Activated T-helper 17 cell treated with anti-CD3 and anti-CD28 coated beads, Interleukin-2, amount 50 U/mL, for 72 hours (primary cell): ENCODE measurements around the gene PAPLN. TPM values are rescaled to one million over a fixed set of nuclear protein-coding genes. Genes with fewer than 3 reads are reported as not detected.

Experiments
- ATAC-seq: fragments of 150-1000 bp; cut with Tn5 transposase; replicated peaks from 2 replicates; pipeline ENCODE4 v1.10.0; 2021; ENCODE audit warnings: mild to moderate bottlenecking, moderate library complexity
- H3K27ac Mint-ChIP-seq: one replicate; pipeline ENCODE4 v1.8.0; 2022; ENCODE audit warnings: mixed read lengths
- H3K27me3 Mint-ChIP-seq: one replicate; pipeline ENCODE4 v1.8.0; 2022; ENCODE audit warnings: mixed read lengths
- H3K36me3 Mint-ChIP-seq: one replicate; pipeline ENCODE4 v1.8.0; 2022; ENCODE audit warnings: low read depth, mild to moderate bottlenecking, mixed read lengths
- H3K4me1 Mint-ChIP-seq: one replicate; pipeline ENCODE4 v1.8.0; 2022; ENCODE audit warnings: mixed read lengths
- H3K4me3 Mint-ChIP-seq: one replicate; pipeline ENCODE4 v1.8.0; 2022; ENCODE audit warnings: mild to moderate bottlenecking, mixed read lengths
- H3K9me3 Mint-ChIP-seq: one replicate; pipeline ENCODE4 v1.8.0; 2022; ENCODE audit warnings: mixed read lengths
- total RNA-seq, 2 donors: library from RNA; stranded (reverse); gene quantifications; one replicate each; pipeline ENCODE4 v1.2.3, GENCODE V29; 2022

Gene PAPLN
- total RNA-seq, 2 donors from 2014 or later: 0.19 to 1.1 TPM

DNA sequence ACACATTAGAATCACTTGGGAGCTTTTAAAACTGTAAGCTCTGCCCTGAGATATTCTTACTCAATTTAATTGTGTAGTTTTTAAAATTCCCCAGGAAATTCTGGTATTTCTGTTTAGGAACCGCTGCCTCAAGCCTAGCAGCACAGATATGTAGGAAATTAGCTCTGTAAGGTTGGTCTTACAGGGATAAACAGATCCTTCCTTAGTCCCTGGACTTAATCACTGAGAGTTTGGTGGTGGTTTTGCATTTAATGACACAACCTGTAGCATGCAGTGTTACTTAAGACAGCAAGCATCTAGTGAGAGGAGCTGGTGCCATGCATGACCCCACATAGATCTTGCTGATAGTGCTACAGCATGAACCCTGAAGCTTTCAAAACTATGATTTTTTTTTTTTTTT lies 19.9 kb upstream of the PAPLN start:
- H3K9me3 Mint-ChIP-seq: no peaks in the 10 kb centered on the region
- no peak overlapping the region for H3K4me3 Mint-ChIP-seq
- H3K27me3 Mint-ChIP-seq: no peaks in the 10 kb centered on the region
- H3K4me1 Mint-ChIP-seq: peaks cover 9% of the 10 kb centered on the region
- H3K36me3 Mint-ChIP-seq: peaks cover 95% of the 10 kb centered on the region
- H3K27ac Mint-ChIP-seq: no peak overlapping the region
- ATAC-seq: no peak

DNA sequence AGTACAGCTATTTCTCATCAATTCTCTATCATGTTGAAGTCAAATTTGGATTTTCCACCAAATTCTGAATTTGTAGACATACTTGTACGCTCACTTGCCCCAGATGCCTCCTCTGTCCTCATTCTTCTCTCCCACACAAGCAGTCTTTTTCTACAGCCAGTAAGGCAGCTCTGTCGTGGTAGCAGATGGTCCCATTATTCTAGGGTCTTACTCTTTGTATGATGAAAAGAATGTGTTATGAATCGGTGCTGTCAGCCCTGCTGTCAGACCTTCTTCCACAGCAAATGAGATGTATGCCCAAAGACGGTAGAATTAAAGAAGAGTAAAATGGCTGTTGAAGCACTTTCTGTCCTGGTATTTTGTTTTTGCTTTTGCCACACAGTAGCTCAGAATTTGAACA lies 17.2 kb upstream of the PAPLN start:
- ATAC-seq: no peak
- Mint-ChIP-seq H3K4me3 (no peak overlapping the region), H3K27me3 (no peaks in the 10 kb centered on the region), H3K4me1 (peaks cover 17% of the 10 kb centered on the region), H3K9me3 (no peaks in the 10 kb centered on the region), H3K27ac (peak overlapping the region; percentile 67), H3K36me3 (peaks cover 95% of the 10 kb centered on the region)

DNA sequence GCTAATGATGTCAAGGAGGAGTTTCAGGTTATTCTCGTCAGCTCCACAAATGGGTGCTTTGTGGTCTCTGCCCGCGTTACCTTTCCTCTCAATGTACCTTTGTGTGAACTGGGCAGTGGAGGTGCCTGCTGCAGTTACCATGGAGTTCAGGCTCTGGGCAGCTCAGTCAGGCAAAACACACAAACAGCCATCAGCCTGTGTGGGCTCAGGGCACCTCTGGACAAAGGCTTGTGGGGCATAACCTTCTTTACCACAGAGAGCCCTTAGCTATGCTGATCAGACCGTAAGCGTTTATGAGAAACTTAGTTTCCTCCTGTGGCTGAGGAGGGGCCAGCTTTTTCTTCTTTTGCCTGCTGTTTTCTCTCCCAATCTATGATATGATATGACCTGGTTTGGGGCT lies 16.7 kb upstream of the PAPLN start:
- Mint-ChIP-seq H3K36me3 (peaks cover 96% of the 10 kb centered on the region), H3K4me3 (no peak overlapping the region), H3K9me3 (no peaks in the 10 kb centered on the region), H3K4me1 (peaks cover 17% of the 10 kb centered on the region), H3K27me3 (no peaks in the 10 kb centered on the region), H3K27ac (peak overlapping the region; percentile 67)
- ATAC-seq: no peak

DNA sequence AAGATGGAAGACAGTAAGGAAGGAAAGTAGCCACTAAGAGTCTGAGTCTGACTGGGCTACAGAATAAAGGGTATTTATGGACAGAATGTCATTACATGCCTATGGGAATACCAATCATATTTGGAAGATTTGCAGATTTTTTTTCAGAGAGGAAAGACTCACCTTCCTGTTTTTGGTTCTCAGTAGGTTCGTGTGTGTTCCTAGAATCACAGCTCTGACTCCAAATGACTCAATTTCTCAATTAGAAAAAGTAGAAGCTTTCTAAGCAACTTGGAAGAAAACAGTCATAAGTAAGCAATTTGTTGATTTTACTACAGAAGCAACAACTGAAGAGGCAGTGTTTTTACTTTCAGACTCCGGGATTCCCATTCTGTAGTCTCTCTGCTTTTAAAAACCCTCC lies 15.4 kb upstream of the PAPLN start:
- peaks cover 97% of the 10 kb centered on the region for H3K36me3 Mint-ChIP-seq
- H3K27ac Mint-ChIP-seq: peak overlapping the region; percentile 86
- H3K4me3 Mint-ChIP-seq: peak overlapping the region; percentile 47

DNA sequence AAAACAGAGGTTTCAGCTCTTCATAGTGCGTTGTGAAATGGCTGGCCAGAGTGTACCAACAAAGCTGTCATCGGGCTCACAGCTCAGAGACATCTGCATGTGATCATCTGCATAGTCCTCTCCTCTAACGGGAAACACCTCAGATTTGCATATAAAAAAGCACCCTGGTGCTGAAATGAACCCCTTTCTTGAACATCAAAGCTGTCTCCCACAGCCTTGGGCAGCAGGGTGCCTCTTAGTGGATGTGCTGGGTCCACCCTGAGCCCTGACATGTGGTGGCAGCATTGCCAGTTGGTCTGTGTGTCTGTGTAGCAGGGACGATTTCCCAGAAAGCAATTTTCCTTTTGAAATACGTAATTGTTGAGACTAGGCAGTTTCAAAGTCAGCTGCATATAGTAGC lies 14.3 kb upstream of the PAPLN start:
- Mint-ChIP-seq H3K9me3 (no peaks in the 10 kb centered on the region), H3K4me3 (peak overlapping the region; percentile 47), H3K4me1 (peaks cover 17% of the 10 kb centered on the region), H3K27me3 (no peaks in the 10 kb centered on the region), H3K27ac (peak overlapping the region; percentile 86), H3K36me3 (peaks cover 88% of the 10 kb centered on the region)
- peak; percentile 86 for ATAC-seq

More for the DNA sequence above, 15.4 kb upstream of the PAPLN start:
- Mint-ChIP-seq H3K9me3 (no peaks in the 10 kb centered on the region), H3K27me3 (no peaks in the 10 kb centered on the region), H3K4me1 (peaks cover 17% of the 10 kb centered on the region)
- ATAC-seq: peak; percentile 51

DNA sequence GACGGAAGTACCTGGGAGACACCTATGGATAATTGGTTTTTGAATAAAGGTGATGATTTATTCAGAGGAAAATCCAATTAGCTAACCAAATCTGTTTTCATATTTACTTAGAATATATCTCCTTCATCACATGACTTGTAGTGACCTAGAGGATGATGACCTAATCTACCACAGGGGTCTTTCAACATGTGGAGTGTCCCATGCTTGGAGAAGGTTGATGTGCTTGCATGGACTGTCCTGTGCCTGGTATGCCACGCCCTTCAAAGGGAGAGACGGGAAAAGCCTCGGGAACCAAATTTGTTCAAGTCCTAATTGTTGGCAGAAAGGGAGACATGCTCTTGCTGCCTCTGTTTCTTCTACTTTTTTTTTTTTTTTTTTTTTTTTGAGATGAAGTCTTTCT lies 11.8 kb upstream of the PAPLN start:
- H3K27ac Mint-ChIP-seq: no peak overlapping the region
- no peak overlapping the region for H3K4me3 Mint-ChIP-seq
- H3K27me3 Mint-ChIP-seq: no peaks in the 10 kb centered on the region
- no peak for ATAC-seq
- peaks cover 79% of the 10 kb centered on the region for H3K36me3 Mint-ChIP-seq
- H3K4me1 Mint-ChIP-seq: peaks cover 17% of the 10 kb centered on the region
- H3K9me3 Mint-ChIP-seq: no peaks in the 10 kb centered on the region

DNA sequence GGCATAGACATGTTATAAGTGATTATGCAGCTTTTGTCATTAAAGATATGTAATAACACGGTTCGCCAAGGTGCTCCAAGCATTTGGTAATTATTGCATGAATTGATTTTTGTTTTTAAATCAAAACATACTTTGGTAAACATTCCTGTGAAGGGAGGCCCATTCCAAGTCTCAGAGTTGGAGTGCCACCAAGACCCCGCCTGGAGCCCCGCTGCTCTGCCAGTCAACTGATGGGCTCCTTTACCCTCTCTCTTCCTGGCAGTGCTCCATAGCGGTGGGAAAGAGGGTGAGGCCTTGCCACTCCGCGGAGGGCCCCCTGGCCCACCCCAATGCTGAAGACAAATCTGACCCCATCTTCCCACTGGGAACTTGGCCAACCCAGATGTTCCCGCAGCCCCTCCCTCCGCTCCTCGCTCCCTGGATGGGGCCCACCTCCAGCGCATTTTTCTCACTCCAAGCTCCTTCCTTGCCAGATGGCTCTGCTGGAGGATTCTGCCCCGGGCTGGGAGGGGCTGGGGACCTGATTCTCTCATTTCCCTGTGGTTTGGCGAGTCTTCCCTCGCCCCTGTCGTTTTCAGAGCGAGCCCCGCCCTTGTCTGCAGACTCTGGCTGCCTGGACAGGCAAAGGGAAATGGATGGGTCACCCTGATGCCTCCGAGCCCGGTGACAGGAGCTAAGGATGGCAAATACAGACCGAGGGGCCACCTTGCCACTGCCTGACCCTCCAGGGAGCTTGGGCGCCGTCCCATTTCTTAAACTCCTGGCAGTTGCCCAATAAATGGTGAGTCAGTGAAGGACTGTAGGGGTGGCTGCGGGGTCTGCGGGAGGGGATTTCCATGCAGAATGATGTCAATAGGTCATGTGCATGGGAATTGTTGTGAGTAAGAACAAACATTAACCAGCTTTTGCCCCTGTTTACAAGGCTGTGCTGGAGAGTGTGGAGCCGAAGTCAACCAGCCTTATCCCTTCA lies 9.2 kb upstream of the PAPLN start:
- peaks cover 2% of the 10 kb centered on the region for H3K4me1 Mint-ChIP-seq
- no peak for ATAC-seq
- H3K9me3 Mint-ChIP-seq: no peaks in the 10 kb centered on the region
- no peak overlapping the region for H3K27ac Mint-ChIP-seq
- H3K27me3 Mint-ChIP-seq: no peaks in the 10 kb centered on the region
- H3K36me3 Mint-ChIP-seq: peaks cover 54% of the 10 kb centered on the region
- no peak overlapping the region for H3K4me3 Mint-ChIP-seq

DNA sequence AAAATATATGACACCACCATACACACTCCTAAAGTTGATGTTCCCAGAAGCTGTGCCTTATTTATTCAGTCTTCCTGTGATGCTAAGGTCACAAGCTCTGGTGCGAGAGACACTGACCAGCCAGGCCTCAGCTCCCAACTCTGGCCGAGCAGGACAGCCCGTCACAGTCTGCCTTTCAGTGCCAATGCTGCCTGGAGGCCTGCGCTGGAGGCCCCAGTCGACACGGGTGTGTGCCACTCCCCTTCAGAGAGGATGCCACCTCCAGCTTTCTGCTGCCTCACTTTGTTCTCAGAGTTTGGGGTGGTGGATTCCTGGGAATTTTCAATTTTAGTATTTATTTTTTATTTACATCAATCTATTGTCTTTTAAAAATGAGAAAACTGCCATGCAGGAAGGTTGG lies 7.3 kb upstream of the PAPLN start:
- no peaks in the 10 kb centered on the region for H3K9me3 Mint-ChIP-seq

DNA sequence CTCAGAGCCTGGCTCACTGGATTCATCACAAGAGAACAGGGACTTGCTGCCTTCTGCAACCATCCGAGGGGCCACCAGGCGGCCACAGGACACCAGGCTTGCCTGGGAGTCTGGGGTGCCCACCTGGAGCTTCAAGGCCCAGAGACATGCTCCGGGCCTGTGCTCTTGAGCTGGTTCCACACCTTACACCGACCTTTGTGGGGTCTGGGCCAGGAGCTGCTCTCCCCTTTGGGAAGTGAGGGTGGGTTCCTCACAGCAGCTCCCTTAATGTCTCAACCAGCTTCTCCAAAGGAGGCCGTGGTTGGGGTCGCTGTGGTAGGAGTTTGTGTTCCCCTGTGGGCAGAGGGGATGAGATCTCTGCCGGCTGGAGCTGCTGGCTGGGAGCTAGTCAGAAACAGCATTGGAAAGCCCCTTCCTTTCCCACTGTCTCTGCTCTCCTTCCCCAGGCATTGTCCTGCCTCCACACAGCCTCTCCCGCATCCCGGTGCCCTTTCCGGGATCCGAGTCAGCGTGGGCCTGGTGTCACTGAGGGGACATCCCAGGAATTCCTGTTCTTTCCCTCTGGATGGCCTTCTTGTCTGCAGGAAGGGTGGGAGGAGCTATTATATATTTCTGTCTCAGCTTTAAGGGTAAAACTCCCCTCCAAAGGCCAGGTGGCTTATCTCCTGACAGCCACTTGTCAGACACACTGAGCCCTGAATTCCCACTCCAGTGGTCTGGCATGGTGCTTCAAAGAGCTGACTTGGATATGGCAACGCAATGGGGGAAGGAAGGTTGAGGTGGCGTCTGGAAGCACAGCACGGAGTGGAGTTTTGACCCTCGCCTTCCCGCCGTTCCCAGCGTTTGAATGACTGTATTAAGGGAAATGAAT lies 5.1 kb upstream of the PAPLN start:
- Mint-ChIP-seq H3K4me1 (peaks cover 4% of the 10 kb centered on the region), H3K4me3 (no peak overlapping the region), H3K27ac (no peak overlapping the region), H3K27me3 (peaks cover 33% of the 10 kb centered on the region), H3K9me3 (no peaks in the 10 kb centered on the region), H3K36me3 (peaks cover 17% of the 10 kb centered on the region)
- ATAC-seq: peak; percentile 12

More for the DNA sequence above, 7.3 kb upstream of the PAPLN start:
- H3K4me1 Mint-ChIP-seq: no peaks in the 10 kb centered on the region
- H3K4me3 Mint-ChIP-seq: no peak overlapping the region
- H3K27me3 Mint-ChIP-seq: peaks cover 13% of the 10 kb centered on the region
- no peak overlapping the region for H3K27ac Mint-ChIP-seq
- ATAC-seq: no peak
- H3K36me3 Mint-ChIP-seq: peaks cover 37% of the 10 kb centered on the region

DNA sequence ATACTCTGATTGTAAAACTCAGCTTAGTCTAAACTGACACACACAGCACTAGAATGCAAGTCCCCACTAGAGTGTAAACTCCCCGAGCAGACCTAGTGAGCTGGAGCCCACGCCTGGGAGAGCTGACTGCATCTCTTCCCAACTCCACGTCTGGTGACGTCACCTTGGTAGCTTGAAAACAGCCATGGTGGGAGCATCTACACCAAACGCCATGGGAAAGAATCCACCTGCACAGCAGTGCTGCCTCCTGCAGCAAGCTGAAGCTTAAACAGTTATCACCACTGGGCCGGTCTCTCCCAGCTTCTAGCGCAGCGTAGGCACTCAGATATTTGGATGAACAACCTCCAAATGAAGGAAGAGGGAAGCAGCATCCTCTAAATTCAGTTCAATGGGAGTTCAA lies 4.3 kb upstream of the PAPLN start:
- H3K27ac Mint-ChIP-seq: no peak overlapping the region
- H3K27me3 Mint-ChIP-seq: peaks cover 33% of the 10 kb centered on the region
- no peak for ATAC-seq
- H3K4me3 Mint-ChIP-seq: no peak overlapping the region
- no peaks in the 10 kb centered on the region for H3K9me3 Mint-ChIP-seq
- peaks cover 4% of the 10 kb centered on the region for H3K4me1 Mint-ChIP-seq
- peaks cover 16% of the 10 kb centered on the region for H3K36me3 Mint-ChIP-seq

DNA sequence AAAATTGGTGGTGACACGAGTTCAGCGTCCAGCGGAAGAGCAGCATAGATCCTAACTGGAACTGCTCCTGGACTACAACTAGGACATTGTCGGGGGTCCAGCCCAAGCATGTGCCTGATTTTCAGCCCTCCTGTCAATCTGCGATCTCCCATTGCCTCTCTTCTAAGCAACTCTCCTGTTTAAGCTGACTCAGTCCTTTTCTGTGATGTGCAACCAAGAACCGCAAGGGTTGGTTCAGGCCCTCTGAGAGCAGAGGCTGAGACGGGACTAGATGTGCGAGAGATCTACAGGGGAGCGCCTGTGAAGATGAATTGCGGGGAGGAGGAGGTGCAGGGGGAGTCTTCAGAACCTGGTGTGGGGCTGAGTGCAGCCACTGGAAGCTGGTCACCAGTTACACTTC lies 3.7 kb upstream of the PAPLN start:
- peaks cover 4% of the 10 kb centered on the region for H3K4me1 Mint-ChIP-seq
- ATAC-seq: no peak

DNA sequence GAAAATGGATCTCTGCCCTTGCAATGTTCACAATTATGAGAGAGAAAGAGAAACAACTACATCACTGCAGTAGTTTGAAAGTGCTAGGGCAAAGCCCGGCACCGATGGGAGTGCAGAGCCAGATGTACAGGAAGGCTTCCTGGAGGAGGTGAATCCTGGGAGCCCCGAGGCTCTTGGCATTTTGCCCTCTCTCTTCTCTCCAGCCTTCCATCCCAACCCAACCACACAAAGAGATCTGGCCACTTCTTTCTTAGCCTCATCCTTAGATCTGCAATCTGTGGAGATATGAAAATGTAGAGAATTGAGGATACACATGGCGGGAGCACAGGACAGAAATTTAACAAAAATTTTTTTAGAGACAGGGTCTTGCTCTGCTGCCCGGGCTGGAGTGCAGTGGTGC lies 3.3 kb upstream of the PAPLN start:
- no peaks in the 10 kb centered on the region for H3K9me3 Mint-ChIP-seq
- peaks cover 4% of the 10 kb centered on the region for H3K4me1 Mint-ChIP-seq
- H3K36me3 Mint-ChIP-seq: peaks cover 7% of the 10 kb centered on the region
- ATAC-seq: no peak
- no peak overlapping the region for H3K27ac Mint-ChIP-seq
- no peak overlapping the region for H3K4me3 Mint-ChIP-seq
- H3K27me3 Mint-ChIP-seq: peaks cover 40% of the 10 kb centered on the region

More for the DNA sequence above, 3.7 kb upstream of the PAPLN start:
- peaks cover 11% of the 10 kb centered on the region for H3K36me3 Mint-ChIP-seq
- H3K4me3 Mint-ChIP-seq: no peak overlapping the region
- no peak overlapping the region for H3K27ac Mint-ChIP-seq
- H3K27me3 Mint-ChIP-seq: peaks cover 36% of the 10 kb centered on the region
- no peaks in the 10 kb centered on the region for H3K9me3 Mint-ChIP-seq

DNA sequence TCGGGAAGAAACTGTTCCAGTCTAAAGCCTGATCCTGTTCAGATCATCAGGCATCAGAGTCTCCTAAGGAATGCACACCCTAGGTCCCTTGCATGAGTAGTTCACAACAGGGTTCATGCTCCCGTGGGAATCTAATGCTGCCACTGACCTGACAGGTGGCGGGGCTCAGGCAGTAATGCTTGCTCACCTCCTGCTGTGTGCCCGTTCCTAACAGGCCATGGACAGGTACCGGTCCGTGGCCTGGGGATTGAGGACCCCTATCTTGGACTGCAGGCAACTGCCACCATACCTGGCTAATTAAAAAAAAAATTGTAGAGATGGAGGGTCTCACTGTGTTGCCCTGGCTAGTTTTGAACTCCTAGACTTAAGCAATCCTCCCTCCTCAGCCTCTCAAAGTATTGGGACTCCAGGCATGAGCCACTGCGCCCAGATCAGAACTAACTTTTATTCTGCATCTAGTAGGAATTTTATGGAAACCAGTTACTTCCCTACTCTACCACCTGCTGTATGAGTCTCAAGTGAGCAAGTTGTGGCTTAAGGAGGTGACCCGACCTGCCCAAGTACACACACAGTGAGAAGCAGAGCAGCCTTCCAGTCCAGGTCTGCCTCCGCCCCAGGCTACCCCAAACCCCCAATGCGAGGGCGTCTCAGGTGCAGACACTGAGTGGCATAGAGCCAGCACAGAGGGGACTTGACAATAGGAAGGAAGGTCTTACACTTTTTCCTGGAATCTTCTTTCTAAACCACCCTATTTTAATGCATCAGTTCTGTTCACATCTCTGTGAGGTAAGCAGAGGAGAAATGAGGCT lies 2.5 kb upstream of the PAPLN start:
- Mint-ChIP-seq H3K27ac (no peak overlapping the region), H3K4me1 (peaks cover 4% of the 10 kb centered on the region), H3K9me3 (no peaks in the 10 kb centered on the region), H3K36me3 (no peaks in the 10 kb centered on the region), H3K4me3 (no peak overlapping the region), H3K27me3 (peaks cover 46% of the 10 kb centered on the region)
- no peak for ATAC-seq

DNA sequence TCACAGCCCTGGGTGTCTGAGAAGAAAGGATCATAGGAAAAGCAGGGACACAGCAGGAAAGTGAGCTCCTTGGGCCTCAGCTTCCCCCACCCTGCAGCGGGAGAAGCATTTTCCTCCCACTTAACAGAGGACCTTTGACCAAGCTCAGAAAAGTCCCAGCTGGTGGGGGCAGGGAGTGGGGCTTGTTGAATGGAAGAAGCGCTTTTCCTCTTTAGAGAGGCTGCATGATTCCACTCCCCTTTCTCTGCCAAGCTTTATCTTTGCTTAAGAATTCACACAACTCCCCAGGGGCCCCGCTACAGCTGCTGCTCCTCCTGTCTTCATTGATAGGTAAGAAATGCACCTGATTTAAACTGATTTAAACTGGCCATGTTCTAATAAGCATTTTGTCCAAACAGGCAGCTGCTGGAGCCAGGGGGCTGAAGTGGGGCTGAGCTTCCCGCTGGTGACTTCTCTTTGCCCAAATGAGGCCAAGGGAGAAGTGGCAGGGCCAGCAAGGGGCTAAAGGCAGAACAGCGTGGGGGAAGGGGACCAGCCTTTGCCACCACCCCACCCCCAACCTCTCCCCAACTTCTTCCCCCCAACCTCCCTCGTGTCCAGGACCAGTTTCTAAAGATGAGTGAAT lies 1.7 kb upstream of the PAPLN start:
- no peak overlapping the region for H3K27ac Mint-ChIP-seq
- no peaks in the 10 kb centered on the region for H3K9me3 Mint-ChIP-seq
- no peak for ATAC-seq
- no peaks in the 10 kb centered on the region for H3K36me3 Mint-ChIP-seq
- H3K4me1 Mint-ChIP-seq: peaks cover 4% of the 10 kb centered on the region
- H3K4me3 Mint-ChIP-seq: peak overlapping the region; percentile 38
- peaks cover 50% of the 10 kb centered on the region for H3K27me3 Mint-ChIP-seq
